Middle frontal gyrus (tissue), 1 donor: ENCODE results near the gene MOSPD3.

Source experiments
- DNase-seq: peaks from one replicate; pipeline ENCODE4 v3.0.0-alpha.2; 2015; ENCODE audit warnings: low spot score; ENCODE audit errors: extremely low spot score

Gene MOSPD3

DNA sequence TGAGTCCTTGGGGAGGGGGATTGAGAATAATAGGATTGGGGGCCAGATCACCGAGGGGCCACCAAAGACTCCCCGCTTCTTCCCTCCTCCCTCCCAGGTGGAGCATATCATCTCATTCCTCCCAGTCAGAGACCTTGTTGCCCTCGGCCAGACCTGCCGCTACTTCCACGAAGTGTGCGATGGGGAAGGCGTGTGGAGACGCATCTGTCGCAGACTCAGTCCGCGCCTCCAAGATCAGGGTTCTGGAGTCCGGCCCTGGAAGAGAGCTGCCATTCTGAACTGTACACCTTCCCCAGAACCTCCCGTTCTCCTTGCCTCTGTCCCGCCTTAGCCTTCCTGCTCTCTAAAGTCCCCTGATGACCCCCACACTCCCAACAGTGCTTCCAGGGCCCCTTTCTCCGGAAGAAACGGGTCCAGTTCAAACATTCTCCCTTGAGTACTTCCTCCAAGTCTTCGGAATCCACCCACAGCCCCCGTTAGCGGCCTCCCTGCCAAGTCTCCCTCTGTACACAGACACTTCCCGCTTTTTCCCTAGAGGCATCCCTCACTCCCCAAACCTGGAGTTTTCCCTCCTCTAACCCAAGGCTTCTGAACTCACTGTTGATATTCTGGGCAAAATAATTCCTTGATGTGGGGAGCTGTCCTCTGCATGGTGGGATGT is 22.1 kb upstream of the MOSPD3 start:
- DNase-seq, result no peak

GRCh38 chr7:100591596-100591995 is 20.7 kb upstream of the MOSPD3 start:
- DNase-seq, result no peak

GRCh38 chr7:100595188-100595587 is 17.2 kb upstream of the MOSPD3 start:
- DNase-seq, result no peak

- no peak for DNase-seq
These were observed 13.9 kb upstream of the MOSPD3 start for GRCh38 chr7:100598425-100598824.

GRCh38 chr7:100599911-100600729 is 12.2 kb upstream of the MOSPD3 start:
- DNase-seq, result no peak

DNA sequence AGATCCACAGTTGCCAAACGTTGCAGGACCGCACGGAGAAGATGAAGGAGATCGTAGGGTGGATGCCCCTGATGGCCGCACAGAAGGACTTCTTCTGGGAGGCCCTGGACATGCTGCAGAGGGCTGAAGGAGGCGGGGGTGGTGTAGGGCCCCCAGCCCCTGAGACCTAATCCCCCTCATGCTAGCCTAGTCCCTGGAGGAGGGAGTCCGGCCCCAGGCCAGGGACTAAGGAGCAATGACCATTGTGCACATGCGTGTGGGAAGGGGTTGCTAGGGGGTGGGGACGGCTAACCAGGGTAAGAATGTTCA is 11.7 kb upstream of the MOSPD3 start:
- DNase-seq, result no peak

DNA sequence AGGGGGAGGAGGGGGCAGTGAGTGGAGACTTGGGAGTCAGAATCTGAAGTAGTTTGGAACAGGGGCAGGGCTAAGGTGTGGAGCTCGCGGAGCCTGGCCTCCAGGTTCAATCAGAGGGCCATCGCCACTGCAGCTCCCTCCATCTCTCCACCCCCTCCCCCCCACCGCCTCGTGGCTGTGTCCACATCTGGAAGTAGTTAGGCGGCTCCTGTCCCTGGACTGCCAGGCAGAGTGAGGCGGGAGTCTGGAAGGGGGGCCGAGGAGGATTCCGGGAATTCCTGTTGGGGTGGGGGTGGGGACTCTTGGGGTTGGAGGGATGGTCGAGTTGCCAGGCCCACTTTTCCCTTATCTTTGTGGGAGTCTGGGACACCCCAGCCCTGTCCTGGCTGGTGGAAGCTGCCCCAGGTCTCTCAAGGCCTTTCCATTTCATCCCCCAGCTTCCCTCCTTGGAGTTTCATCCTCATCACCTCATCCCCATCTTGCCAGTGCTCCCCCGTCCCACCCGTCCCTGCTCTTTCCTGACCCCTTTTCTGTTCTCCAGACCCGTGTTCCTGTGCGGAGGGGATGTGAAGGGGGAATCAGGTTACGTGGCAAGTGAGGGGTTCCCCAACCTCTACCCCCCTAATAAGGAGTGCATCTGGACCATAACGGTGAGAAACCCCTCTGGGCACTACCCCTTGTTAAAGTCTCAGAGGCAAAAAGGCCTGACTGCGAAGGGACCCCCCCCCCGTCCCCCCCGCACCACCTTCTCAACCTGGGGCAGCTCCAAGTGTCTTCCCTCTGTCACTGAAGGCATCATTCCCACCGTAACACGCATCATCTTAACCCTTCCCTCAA is 9.2 kb upstream of the MOSPD3 start:
- DNase-seq, result no peak

GRCh38 chr7:100603726-100604027 is 8.7 kb upstream of the MOSPD3 start:
- DNase-seq, result no peak

DNA sequence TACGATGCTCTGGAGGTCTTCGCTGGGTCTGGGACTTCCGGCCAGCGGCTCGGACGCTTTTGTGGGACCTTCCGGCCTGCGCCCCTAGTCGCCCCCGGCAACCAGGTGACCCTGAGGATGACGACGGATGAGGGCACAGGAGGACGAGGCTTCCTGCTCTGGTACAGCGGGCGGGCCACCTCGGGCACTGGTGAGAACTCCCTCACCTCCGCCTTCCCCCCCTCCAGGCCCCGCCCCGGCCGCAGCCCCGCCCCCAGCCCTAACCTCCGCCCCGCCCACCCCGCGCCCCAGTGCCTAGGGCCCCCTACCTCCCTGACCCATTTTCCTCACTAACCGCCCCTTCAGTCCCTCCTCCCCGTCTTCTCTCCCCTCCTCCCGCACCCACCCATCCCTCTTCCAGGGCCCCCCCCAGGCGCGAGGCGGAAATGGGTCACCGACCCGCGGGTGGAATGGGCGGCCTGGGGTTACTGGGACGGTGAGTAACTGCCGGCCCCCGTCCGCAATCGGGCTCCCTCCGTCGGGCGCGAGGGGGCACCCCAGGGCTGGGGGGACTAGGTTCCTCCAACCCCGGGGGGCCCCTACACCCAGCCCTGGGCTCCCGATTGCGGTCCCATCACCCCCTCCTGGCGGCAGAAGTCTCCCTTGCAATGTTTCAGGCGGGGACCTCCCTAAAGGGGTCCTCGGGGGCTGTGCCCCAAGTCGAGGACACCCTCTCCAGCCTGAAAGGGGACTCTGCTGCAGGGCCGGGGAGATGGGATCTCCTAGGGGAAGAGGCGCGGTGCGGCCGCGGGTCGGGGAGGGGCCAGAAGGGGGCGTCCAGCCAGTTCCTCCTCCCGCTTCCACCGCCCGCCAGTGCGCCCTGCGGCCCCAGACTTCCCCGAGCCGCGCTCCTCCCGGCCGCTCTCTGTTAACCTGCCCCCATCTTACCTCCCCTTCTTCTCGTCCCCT is 8.0 kb upstream of the MOSPD3 start:
- no peak for DNase-seq

DNA sequence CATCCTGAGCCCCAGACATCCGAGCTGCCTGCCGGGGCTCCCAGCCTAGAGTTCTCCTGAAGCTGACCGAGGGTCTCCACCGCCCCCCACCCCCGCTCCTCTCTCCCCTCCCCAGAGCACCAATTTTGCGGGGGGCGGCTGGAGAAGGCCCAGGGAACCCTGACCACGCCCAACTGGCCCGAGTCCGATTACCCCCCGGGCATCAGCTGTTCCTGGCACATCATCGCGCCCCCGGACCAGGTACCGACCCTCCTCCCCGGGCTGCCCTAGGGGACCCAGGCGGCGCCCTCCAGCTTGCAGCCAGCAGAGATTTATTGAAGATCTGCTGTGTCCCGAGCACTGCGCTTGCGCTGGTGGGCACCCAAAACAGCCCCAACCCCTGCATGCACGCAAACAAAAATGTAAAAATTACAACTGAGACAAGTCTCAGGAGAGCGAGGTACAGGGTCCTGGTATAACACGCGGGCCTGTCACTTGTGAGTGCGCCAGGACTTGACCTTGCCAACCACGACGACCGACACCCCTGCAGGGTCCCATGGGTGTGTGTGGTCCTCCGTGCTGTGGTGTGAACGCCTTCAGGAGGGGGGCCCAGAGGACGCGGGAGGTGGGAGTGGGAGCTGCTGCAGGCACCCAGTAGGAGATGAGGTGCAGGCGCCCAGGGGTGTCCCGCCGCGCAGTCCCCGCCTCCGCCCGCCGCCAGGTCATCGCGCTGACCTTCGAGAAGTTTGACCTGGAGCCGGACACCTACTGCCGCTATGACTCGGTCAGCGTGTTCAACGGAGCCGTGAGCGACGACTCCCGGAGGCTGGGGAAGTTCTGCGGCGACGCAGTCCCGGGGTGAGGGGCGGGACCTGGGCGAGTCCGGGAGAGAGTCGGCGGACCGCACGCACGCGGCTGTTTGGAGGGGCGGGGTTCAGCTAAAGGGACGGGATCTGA is 7.1 kb upstream of the MOSPD3 start:
- DNase-seq, result no peak

DNA sequence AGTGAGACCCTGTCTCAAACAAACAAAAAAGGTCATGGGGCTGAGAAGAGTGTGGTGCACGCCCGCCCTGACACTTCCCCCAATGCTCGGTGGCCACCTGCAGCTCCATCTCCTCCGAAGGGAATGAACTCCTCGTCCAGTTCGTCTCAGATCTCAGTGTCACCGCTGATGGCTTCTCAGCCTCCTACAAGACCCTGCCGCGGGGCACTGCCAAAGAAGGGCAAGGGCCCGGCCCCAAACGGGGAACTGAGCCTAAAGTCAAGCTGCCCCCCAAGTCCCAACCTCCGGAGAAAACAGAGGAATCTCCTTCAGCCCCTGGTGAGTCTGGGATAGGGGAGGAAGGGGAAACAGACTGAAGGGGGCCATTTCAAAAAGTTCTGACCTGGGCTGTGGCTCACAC is 6.0 kb upstream of the MOSPD3 start:
- no peak for DNase-seq

DNA sequence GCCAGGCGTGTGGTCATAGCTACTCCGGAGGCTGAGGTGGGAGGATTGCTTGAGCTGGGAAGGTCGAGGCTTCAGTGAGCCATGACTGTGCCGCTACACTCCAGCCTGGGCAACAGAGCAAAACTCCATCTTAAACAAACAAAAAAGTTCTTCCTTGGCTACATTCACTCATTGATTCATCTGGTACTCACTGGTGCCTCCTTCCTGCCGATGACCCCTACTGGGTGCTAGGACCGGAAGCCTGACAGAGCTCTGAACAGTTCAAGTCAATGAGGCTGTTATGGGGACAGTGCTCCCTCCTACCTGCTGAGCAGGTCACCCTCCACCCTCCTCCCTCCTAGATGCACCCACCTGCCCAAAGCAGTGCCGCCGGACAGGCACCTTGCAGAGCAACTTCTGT is 5.2 kb upstream of the MOSPD3 start:
- DNase-seq, result no peak

- no peak for DNase-seq
These were observed 2.4 kb upstream of the MOSPD3 start for GRCh38 chr7:100609958-100610357.

- no peak for DNase-seq
These were observed 520 bp downstream of the MOSPD3 start for GRCh38 chr7:100612730-100613390.

DNA sequence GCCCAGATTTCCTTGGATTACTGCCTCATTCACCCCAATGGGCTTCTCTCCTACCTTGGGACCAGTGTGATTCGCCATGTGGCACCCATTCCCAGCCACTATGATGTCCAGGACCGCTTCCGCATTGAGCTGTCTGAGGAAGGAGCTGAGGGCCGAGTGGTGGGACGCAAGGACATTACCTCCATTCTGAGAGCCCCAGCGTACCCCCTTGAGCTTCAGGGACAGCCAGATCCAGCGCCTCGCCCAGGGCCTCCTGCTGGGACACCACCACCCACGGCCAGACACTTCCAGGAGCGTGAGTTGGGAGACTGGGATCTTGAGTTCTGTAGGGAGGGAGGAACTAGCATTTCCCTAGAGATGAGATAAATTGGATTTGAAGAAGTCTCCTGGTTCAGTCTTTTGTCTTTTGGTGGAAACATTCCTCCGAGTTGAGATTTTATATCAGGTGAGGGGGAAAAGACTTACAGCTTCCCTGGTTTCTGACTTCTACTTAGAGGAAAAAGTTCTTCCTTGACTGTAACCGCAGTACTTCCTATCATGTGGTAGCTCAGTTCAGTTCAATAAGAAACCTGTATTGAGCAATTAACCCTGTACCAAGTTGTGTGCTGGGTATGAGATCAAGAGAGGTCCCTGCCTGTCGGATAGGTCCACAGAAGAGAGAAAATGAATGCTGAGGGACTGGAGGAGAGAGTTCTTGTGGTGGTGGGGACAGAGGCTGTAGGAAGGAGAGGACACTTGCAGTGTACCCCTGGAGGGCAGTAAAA is 1.3 kb downstream of the MOSPD3 start:
- no peak for DNase-seq

GRCh38 chr7:100614308-100614861 is 2.0 kb downstream of the MOSPD3 start:
- no peak for DNase-seq

- DNase-seq, result no peak
These were observed 7.9 kb downstream of the MOSPD3 start for GRCh38 chr7:100620239-100620638.

- DNase-seq, result no peak
These were observed 8.5 kb downstream of the MOSPD3 start for GRCh38 chr7:100620804-100621203.

DNA sequence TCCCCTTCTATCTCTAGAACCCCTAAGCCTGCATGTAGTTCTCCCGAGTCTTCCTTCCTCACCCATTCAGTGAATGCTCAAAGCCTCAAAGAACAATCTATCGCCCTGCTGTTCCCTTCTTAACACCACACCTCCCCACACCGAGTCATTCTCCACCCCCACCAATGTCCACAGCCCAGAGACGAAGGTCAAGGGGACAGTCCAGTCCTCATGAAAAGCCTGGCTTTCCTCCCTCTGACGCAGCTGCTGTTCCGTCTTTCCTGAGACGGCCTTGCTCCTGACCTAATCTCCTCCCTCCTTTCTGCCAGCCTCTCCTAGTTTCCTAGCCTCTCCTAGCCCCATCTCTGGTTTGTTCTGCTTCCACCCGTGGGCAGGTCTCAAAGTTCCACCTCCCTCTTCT is 9.2 kb downstream of the MOSPD3 start:
- DNase-seq, result no peak
